ENCODE measurements around the gene GPRIN2.

- TF ChIP-seq, protein P1, sequence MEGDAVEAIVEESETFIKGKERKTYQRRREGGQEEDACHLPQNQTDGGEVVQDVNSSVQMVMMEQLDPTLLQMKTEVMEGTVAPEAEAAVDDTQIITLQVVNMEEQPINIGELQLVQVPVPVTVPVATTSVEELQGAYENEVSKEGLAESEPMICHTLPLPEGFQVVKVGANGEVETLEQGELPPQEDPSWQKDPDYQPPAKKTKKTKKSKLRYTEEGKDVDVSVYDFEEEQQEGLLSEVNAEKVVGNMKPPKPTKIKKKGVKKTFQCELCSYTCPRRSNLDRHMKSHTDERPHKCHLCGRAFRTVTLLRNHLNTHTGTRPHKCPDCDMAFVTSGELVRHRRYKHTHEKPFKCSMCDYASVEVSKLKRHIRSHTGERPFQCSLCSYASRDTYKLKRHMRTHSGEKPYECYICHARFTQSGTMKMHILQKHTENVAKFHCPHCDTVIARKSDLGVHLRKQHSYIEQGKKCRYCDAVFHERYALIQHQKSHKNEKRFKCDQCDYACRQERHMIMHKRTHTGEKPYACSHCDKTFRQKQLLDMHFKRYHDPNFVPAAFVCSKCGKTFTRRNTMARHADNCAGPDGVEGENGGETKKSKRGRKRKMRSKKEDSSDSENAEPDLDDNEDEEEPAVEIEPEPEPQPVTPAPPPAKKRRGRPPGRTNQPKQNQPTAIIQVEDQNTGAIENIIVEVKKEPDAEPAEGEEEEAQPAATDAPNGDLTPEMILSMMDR (IDR thresholded peaks at IDR 0.05; ENCODE audit: low read depth, low read length, missing input control) = no peak
- TF ChIP-seq, protein P2, sequence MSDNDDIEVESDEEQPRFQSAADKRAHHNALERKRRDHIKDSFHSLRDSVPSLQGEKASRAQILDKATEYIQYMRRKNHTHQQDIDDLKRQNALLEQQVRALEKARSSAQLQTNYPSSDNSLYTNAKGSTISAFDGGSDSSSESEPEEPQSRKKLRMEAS (IDR thresholded peaks at IDR 0.05) = no peak
- TF ChIP-seq, protein P3, sequence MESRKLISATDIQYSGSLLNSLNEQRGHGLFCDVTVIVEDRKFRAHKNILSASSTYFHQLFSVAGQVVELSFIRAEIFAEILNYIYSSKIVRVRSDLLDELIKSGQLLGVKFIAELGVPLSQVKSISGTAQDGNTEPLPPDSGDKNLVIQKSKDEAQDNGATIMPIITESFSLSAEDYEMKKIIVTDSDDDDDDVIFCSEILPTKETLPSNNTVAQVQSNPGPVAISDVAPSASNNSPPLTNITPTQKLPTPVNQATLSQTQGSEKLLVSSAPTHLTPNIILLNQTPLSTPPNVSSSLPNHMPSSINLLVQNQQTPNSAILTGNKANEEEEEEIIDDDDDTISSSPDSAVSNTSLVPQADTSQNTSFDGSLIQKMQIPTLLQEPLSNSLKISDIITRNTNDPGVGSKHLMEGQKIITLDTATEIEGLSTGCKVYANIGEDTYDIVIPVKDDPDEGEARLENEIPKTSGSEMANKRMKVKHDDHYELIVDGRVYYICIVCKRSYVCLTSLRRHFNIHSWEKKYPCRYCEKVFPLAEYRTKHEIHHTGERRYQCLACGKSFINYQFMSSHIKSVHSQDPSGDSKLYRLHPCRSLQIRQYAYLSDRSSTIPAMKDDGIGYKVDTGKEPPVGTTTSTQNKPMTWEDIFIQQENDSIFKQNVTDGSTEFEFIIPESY (IDR thresholded peaks at IDR 0.05) = no peak
- TF ChIP-seq RXRA (IDR thresholded peaks at IDR 0.05) = no peak
- TF ChIP-seq, protein P4, sequence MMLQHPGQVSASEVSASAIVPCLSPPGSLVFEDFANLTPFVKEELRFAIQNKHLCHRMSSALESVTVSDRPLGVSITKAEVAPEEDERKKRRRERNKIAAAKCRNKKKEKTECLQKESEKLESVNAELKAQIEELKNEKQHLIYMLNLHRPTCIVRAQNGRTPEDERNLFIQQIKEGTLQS (IDR thresholded peaks at IDR 0.05) = no peak
- TF ChIP-seq RAD21 (IDR thresholded peaks at IDR 0.05) = no peak
- no peak for TF ChIP-seq SP1 (IDR thresholded peaks at IDR 0.05)
- no peak for TF ChIP-seq TAF1 (conservative IDR thresholded peaks at IDR 0.05)
- no peak for TF ChIP-seq YY1 (IDR thresholded peaks at IDR 0.05)
These were observed 42.0 kb downstream of the GPRIN2 start for GRCh38 chr10:46514431-46514861.

Measured in liver (tissue), 3 donors.